ENCODE measurements around the gene SLC25A13. TPM values are rescaled to one million over a fixed set of nuclear protein-coding genes. Genes with fewer than 3 reads are reported as not detected.

Gene SLC25A13
- total and polyA plus RNA-seq, 9 of the 15 experiments (the other 6 are each of a cell fraction or from before 2014, with no cell fraction given), result 21.4 to 80.2 (median 58.7) TPM

GRCh38 chr7:96316949-96317348, 4.9 kb downstream of the SLC25A13 start:
- FAIRE-seq (no peak), DNase-seq (ENCODE audit: extremely low read depth in 1 of 4, low spot score in 3 of 4) (no peak), ATAC-seq (no peak)
- WGBS (ENCODE audit: insufficient coverage, low coverage, missing lambda C conversion rate), result 84% methylated on average over 8 of the region's 8 CpGs
- H3K27ac ChIP-seq (ENCODE audit: extremely low read depth, low read depth, low read length), result no peak overlapping the region
- intact Hi-C loops (cut with micrococcal nuclease), result no loop called here
- H3K36me3 ChIP-seq (ENCODE audit: control insufficient read depth, insufficient read depth, low read length), result peaks cover 20% of the 10 kb centered on the region
- in situ Hi-C loops (cut with MboI), result no loop called here
- no peaks in the 10 kb centered on the region for H3K9me3 ChIP-seq (replicated peaks; ENCODE audit: control insufficient read depth, insufficient read depth, low read depth, low read length)
- H2AFZ ChIP-seq (ENCODE audit: low read depth, low read length), result no peak overlapping the region
- H3K79me2 ChIP-seq (ENCODE audit: control insufficient read depth, insufficient read depth, low read length), result peaks cover 91% of the 10 kb centered on the region
- no peaks in the 10 kb centered on the region for H3K9me1 ChIP-seq (ENCODE audit: control insufficient read depth, insufficient read depth, low read length)
- ChIA-PET POLR2A (no interaction called here), CTCF (ENCODE audit: low intra/inter-chr PET ratio) (no interaction called here)
- H4K20me1 ChIP-seq (replicated peaks; ENCODE audit: control insufficient read depth, insufficient read depth, low read length), result peaks cover 4% of the 10 kb centered on the region; the same call in 1 of the 2 replicates
- TF ChIP-seq KLF1 (tag; IDR thresholded peaks at IDR 0.05) (no peak), NFE2 (IDR thresholded peaks at IDR 0.05; ENCODE audit: low read depth) (no peak), ZZZ3 (IDR thresholded peaks at IDR 0.05) (no peak), ZNF644 (tag; IDR thresholded peaks at IDR 0.05; ENCODE audit: low read depth) (no peak), ZNF668 (CRISPR knock-in tag; IDR thresholded peaks at IDR 0.05) (no peak), SPI1 (IDR thresholded peaks at IDR 0.05; ENCODE audit: borderline replicate concordance, low read depth, low read length) (no peak)
- BruUV-seq (replicated peaks), result no TSS peak
- peaks cover 7 to 10% of the 10 kb centered on the region in 2 experiments; a peak in 4 of 5 replicates for H3K4me1 ChIP-seq (replicated peaks in 1 of 2; ENCODE audit: control insufficient read depth in 2 of 2, insufficient read depth in 2 of 2, low read length in 2 of 2)
- no peak overlapping the region for H3K9ac ChIP-seq (ENCODE audit: insufficient read depth in 1 of 2, low read depth in 2 of 2, low read length in 2 of 2)
- H3K27me3 ChIP-seq (ENCODE audit: control insufficient read depth in 2 of 2, insufficient read depth in 2 of 2, low read length in 2 of 2), result no peaks in the 10 kb centered on the region
- no peak overlapping the region for H3K4me2 ChIP-seq (ENCODE audit: insufficient read depth, low read length)
- no peak overlapping the region for H3K4me3 ChIP-seq

- H3K4me2 ChIP-seq (ENCODE audit: insufficient read depth, low read length), result no peak overlapping the region
- H3K9ac ChIP-seq (ENCODE audit: insufficient read depth in 1 of 2, low read depth in 2 of 2, low read length in 2 of 2), result no peak overlapping the region
- ATAC-seq (peak; percentile 26), DNase-seq (ENCODE audit: extremely low read depth in 1 of 4, low spot score in 3 of 4) (no peak), FAIRE-seq (no peak)
- H2AFZ ChIP-seq (ENCODE audit: low read depth, low read length), result no peak overlapping the region
- H3K27me3 ChIP-seq (ENCODE audit: control insufficient read depth in 2 of 2, insufficient read depth in 2 of 2, low read length in 2 of 2), result no peaks in the 10 kb centered on the region
- peaks cover 0 to 13% of the 10 kb centered on the region in 2 experiments; a peak in 3 of 5 replicates for H3K4me1 ChIP-seq (replicated peaks in 1 of 2; ENCODE audit: control insufficient read depth in 2 of 2, insufficient read depth in 2 of 2, low read length in 2 of 2)
- ChIA-PET CTCF (ENCODE audit: low intra/inter-chr PET ratio) (no interaction called here), POLR2A (interaction anchor here (1.0 kb wide), 1 partner anchor 16 kb away, joined by 3 read pairs; no protein-coding TSS in a partner anchor)
- H3K9me1 ChIP-seq (ENCODE audit: control insufficient read depth, insufficient read depth, low read length), result no peaks in the 10 kb centered on the region
- BruUV-seq (replicated peaks), result no TSS peak
- H3K9me3 ChIP-seq (replicated peaks; ENCODE audit: control insufficient read depth, insufficient read depth, low read depth, low read length), result no peaks in the 10 kb centered on the region
- H4K20me1 ChIP-seq (replicated peaks; ENCODE audit: control insufficient read depth, insufficient read depth, low read length), result peaks cover 4% of the 10 kb centered on the region
- peaks cover 21% of the 10 kb centered on the region for H3K36me3 ChIP-seq (ENCODE audit: control insufficient read depth, insufficient read depth, low read length)
- no peak overlapping the region for H3K27ac ChIP-seq (ENCODE audit: extremely low read depth, low read depth, low read length)
- intact Hi-C loops (cut with micrococcal nuclease), result no loop called here
- no peak overlapping the region for H3K4me3 ChIP-seq
- H3K79me2 ChIP-seq (ENCODE audit: control insufficient read depth, insufficient read depth, low read length), result peaks cover 92% of the 10 kb centered on the region
- in situ Hi-C loops (cut with MboI), result no loop called here
- TF ChIP-seq ARNT (IDR thresholded peaks at IDR 0.05), result no peak
- TF ChIP-seq HMBOX1 (IDR thresholded peaks at IDR 0.05), result no peak
- no peak for TF ChIP-seq SRSF3 (IDR thresholded peaks at IDR 0.05; ENCODE audit: insufficient read depth, low read length)
- TF ChIP-seq SAP30 (IDR thresholded peaks at IDR 0.05; ENCODE audit: borderline replicate concordance, insufficient read depth, low read depth, low read length, poor library complexity, severe bottlenecking), result no peak
- TF ChIP-seq ELF1 (tag; IDR thresholded peaks at IDR 0.05), result no peak
- TF ChIP-seq PKNOX1 (IDR thresholded peaks at IDR 0.05), result no peak
- no peak for TF ChIP-seq ZNF212 (CRISPR knock-in tag; IDR thresholded peaks at IDR 0.05)
- no peak for TF ChIP-seq RBBP5 (IDR thresholded peaks at IDR 0.05; ENCODE audit: borderline replicate concordance, insufficient read depth, low read length, poor library complexity, severe bottlenecking)
Measured at GRCh38 chr7:96315125-96315512, 6.8 kb downstream of the SLC25A13 start.

Measured in K562 (cell line).